CD4-positive, alpha-beta T cell treated with Interferon gamma for 1 hour (primary cell): ENCODE results near the gene GNAZ.

Source experiments
- DNase-seq: peaks from one replicate; pipeline ENCODE4 v3.0.0-alpha.2; 2020

Gene GNAZ

GRCh38 chr22:23159291-23159630 is 88.9 kb downstream of the GNAZ start:
- DNase-seq = no peak

- no peak for DNase-seq
Observed at GRCh38 chr22:23161029-23161428, 90.7 kb downstream of the GNAZ start.

- DNase-seq = no peak
Observed at GRCh38 chr22:23161574-23161973, 91.3 kb downstream of the GNAZ start.

GRCh38 chr22:23163665-23164064 is 93.3 kb downstream of the GNAZ start:
- DNase-seq = no peak

GRCh38 chr22:23164091-23164490 is 93.8 kb downstream of the GNAZ start:
- DNase-seq = no peak

GRCh38 chr22:23166042-23166831 is 95.9 kb downstream of the GNAZ start:
- DNase-seq = no peak

- DNase-seq = no peak
Observed at GRCh38 chr22:23166841-23167616, 96.7 kb downstream of the GNAZ start.

GRCh38 chr22:23168391-23169042 is 98.2 kb downstream of the GNAZ start:
- no peak for DNase-seq

GRCh38 chr22:23169043-23169406 is 98.7 kb downstream of the GNAZ start:
- DNase-seq = no peak
